HepG2 (cell line): ENCODE results near the gene TXNRD3. TPM values are rescaled to one million over a fixed set of nuclear protein-coding genes. Genes with fewer than 3 reads are reported as not detected.

Source experiments
- ATAC-seq: fragments of 200-7000 bp; cut with Tn5 transposase; 3 replicates; pipeline ENCODE4 v1.9.1; 2020; ENCODE audit warnings: mild to moderate bottlenecking, moderate library complexity
- BruUV-seq: library from RNA; stranded (reverse); fragments of 400-500 nt; replicated peaks from 2 replicates; lab custom pipeline; 2021; lab: Mats Ljungman, UMichigan
- CTCF ChIA-PET: fragments of 300-600 bp; formaldehyde crosslinking; extraction: SDS; loops from one replicate; lab custom pipeline; 2021; ENCODE audit warnings: low total read pairs, inconsistent platforms, low intra/inter-chr PET ratio; lab: Yijun Ruan, JAX
- POLR2A ChIA-PET: fragments of 350-600 bp; sonication (Branson Sonifier 250); formaldehyde crosslinking; loops from one replicate; lab custom pipeline; 2020; ENCODE audit warnings: antibody characterized with exemption, inconsistent platforms; lab: Yijun Ruan, JAX
- DNase-seq: peaks from one replicate; pipeline ENCODE4 v3.0.0-alpha.2; 2015; ENCODE audit warnings: low spot score
- FAIRE-seq: peaks from 3 replicates; lab custom pipeline; 2011; peaks lifted over from hg19 to GRCh38; lab: Jason Lieb, UNC
- H2AFZ ChIP-seq: one replicate; pipeline ENCODE4 v1.6.1; 2011; ENCODE audit warnings: low read length, inconsistent platforms
- H3K27ac ChIP-seq: fragments of 300-600 bp; 3 replicates; pipeline ENCODE4 v1.8.0; 2011; ENCODE audit warnings: mixed run types, mild to moderate bottlenecking, mixed read lengths, low read length, inconsistent platforms; ENCODE audit not compliant: insufficient read depth; ENCODE audit errors: extremely low read length
- H3K27me3 ChIP-seq, 2 experiments: fragments of 200-600 bp in 1 of 2; 2 replicates in 1 of 2; 3 replicates in 1 of 2; pipeline versions ENCODE4 v1.6.0 to v1.8.0; 2011; ENCODE audit warnings: low read length in 2 of 2, mild to moderate bottlenecking in 2 of 2, moderate library complexity in 2 of 2, inconsistent platforms in 1 of 2; ENCODE audit not compliant: insufficient read depth in 2 of 2, control insufficient read depth in 1 of 2
- H3K36me3 ChIP-seq, 2 experiments: fragments of 200-600 bp in 1 of 2; replicated peaks in 1 of 2; 2 replicates in 1 of 2; 3 replicates in 1 of 2; pipeline versions ENCODE4 v1.5.1 to v1.8.0; 2011; ENCODE audit warnings: low read length in 2 of 2, inconsistent platforms in 1 of 2; ENCODE audit not compliant: insufficient read depth in 2 of 2, control insufficient read depth in 1 of 2
- H3K4me1 ChIP-seq: 2 replicates; pipeline ENCODE4 v1.5.1; 2012; ENCODE audit warnings: low read length, inconsistent platforms; ENCODE audit not compliant: insufficient read depth
- H3K4me2 ChIP-seq: 2 replicates; pipeline ENCODE4 v1.6.0; 2011; ENCODE audit warnings: low read depth, low read length, inconsistent platforms
- H3K4me3 ChIP-seq, 3 experiments: fragments of 200-600 bp in 1 of 3; sonication (generic), shearing (Covaris generic) in 1 of 3; replicated peaks in 1 of 3; 2 replicates each; pipeline ENCODE4 v1.5.1; 2011 to 2016; ENCODE audit warnings: low read length in 3 of 3, inconsistent platforms in 2 of 3, low read depth in 2 of 3, mild to moderate bottlenecking in 2 of 3, control low read depth in 1 of 3, mixed read lengths in 1 of 3; ENCODE audit not compliant: insufficient read depth in 1 of 3
- H3K79me2 ChIP-seq: one replicate; pipeline ENCODE4 v1.6.1; 2011; ENCODE audit warnings: low read length, inconsistent platforms; ENCODE audit not compliant: insufficient read depth
- H3K9ac ChIP-seq: 2 replicates; pipeline ENCODE4 v1.6.0; 2011; ENCODE audit warnings: mild to moderate bottlenecking, low read depth, low read length, inconsistent platforms; ENCODE audit not compliant: insufficient read depth
- H3K9me3 ChIP-seq: 2 replicates; pipeline ENCODE4 v1.5.1; 2012; ENCODE audit warnings: mild to moderate bottlenecking, low read length
- H4K20me1 ChIP-seq: 2 replicates; pipeline ENCODE4 v1.6.0; 2011; ENCODE audit warnings: inconsistent platforms, mild to moderate bottlenecking, low read length, moderate library complexity; ENCODE audit not compliant: insufficient read depth
- BRCA1 ChIP-seq: sonication (generic); formaldehyde crosslinking; IDR thresholded peaks from 2 replicates; pipeline ENCODE4 v1.4.0; 2020; ENCODE audit warnings: missing genetic modification reagents
- GLMP ChIP-seq: sonication (generic); formaldehyde crosslinking; IDR thresholded peaks from 2 replicates; pipeline ENCODE4 v1.9.0; 2021; ENCODE audit warnings: missing genetic modification reagents, mild to moderate bottlenecking, borderline replicate concordance
- HNRNPK ChIP-seq: fragments of 200-400 bp; formaldehyde crosslinking; IDR thresholded peaks from 2 replicates; pipeline ENCODE4 v1.6.1; 2018; ENCODE audit warnings: low read length, low read depth, moderate library complexity, mild to moderate bottlenecking; ENCODE audit not compliant: poor library complexity, severe bottlenecking
- NR1H2 ChIP-seq: sonication (generic); formaldehyde crosslinking; IDR thresholded peaks from 2 replicates; pipeline ENCODE4 v1.8.1; 2022; ENCODE audit warnings: low read depth, missing genetic modification reagents, borderline replicate concordance
- ZBTB10 ChIP-seq: sonication (generic); formaldehyde crosslinking; IDR thresholded peaks from 2 replicates; pipeline ENCODE4 v1.4.0; 2020; ENCODE audit warnings: missing genetic modification reagents, borderline replicate concordance
- ZHX2 ChIP-seq, 2 experiments: sonication (generic) in 1 of 2; formaldehyde crosslinking in 1 of 2; IDR thresholded peaks; 2 replicates each; pipeline versions ENCODE4 v1.6.1 to v1.9.0; 2014 to 2022; ENCODE audit warnings: antibody characterized with exemption in 1 of 2, borderline replicate concordance in 1 of 2, inconsistent platforms in 1 of 2, low read depth in 1 of 2, missing genetic modification reagents in 1 of 2
- ZNF232 ChIP-seq: sonication (generic); formaldehyde crosslinking; IDR thresholded peaks from 2 replicates; pipeline ENCODE4 v1.4.0; 2020; ENCODE audit warnings: missing genetic modification reagents, borderline replicate concordance
- ZNF616 ChIP-seq: sonication (generic); formaldehyde crosslinking; IDR thresholded peaks from 2 replicates; pipeline ENCODE4 v1.5.0; 2020; ENCODE audit warnings: low read depth, mild to moderate bottlenecking, missing genetic modification reagents
- WGBS: methylation state at CpG from one replicate; pipeline ENCODE4 v1.1.6; 2017; ENCODE audit warnings: low lambda C conversion rate; 5-methylcytosine and 5-hydroxymethylcytosine counted together
- in situ Hi-C: cut with HindIII; loops from 2 replicates; pipeline ENCODE4 v1.10.0; 2017; ENCODE audit warnings: low pct_unique_long_range_greater_than_20kb; ENCODE audit not compliant: extremely low pct_ligation_motif_present
- intact Hi-C: fragments of 100-400 bp; cut with micrococcal nuclease; formaldehyde crosslinking; loops from one replicate; pipeline ENCODE4 v1.10.0; 2022; ENCODE audit not compliant: unreplicated experiment
- polyA plus RNA-seq, 8 experiments: library from polyadenylated mRNA; depleted of rRNA in 3 of 8; stranded (reverse) in 7 of 8; unstranded in 1 of 8; fragments of >200 nt; fragmentation: Illumina TruSeq in 4 of 8; extraction: Trizol in 4 of 8; gene quantifications; 2 replicates each; pipeline versions ENCODE4 v1.2.1 to v1.2.3, GENCODE V29; 2011 to 2016; ENCODE audit warnings: low read depth in 4 of 8, missing spikeins in 1 of 8, mixed read lengths in 1 of 8; ENCODE audit not compliant: insufficient read depth in 1 of 8
- total RNA-seq, 5 experiments: library from RNA; depleted of rRNA; stranded (reverse); fragments of >200 nt; fragmentation: Illumina TruSeq; extraction: Trizol; gene quantifications; 2 replicates each; pipeline ENCODE4 v1.2.3, GENCODE V29; 2016; ENCODE audit warnings: low read depth in 1 of 5

Gene TXNRD3
- total and polyA plus RNA-seq, 2 of the 13 experiments (the other 11 are each of a cell fraction or from before 2014, with no cell fraction given) = 4.8 to 20.7 TPM

GRCh38 chr3:126622694-126623093 is 32.2 kb downstream of the TXNRD3 start (continued):
- TF ChIP-seq ZHX2 (IDR thresholded peaks at IDR 0.05; ENCODE audit: low read depth) (no peak), ZHX2 (CRISPR knock-in tag; IDR thresholded peaks at IDR 0.05; ENCODE audit: borderline replicate concordance) (no peak), ZNF616 (CRISPR knock-in tag) (no peak)

GRCh38 chr3:126621627-126622345 is 33.1 kb downstream of the TXNRD3 start:
- ChIA-PET POLR2A (no interaction called here), CTCF (no interaction called here)
- Histone ChIP-seq H3K79me2 (no peaks in the 10 kb centered on the region), H3K27ac (no peak overlapping the region), H3K4me2 (no peak overlapping the region), H3K27me3 (no peaks in the 10 kb centered on the region), H2AFZ (no peak overlapping the region), H3K4me1 (no peaks in the 10 kb centered on the region), H3K36me3 (peaks cover 0 to 9% of the 10 kb centered on the region in 2 experiments; a peak in 1 of 5 replicates), H3K9ac (no peak overlapping the region), H3K9me3 (no peaks in the 10 kb centered on the region), H3K4me3 (no peak overlapping the region), H4K20me1 (no peaks in the 10 kb centered on the region)
- BruUV-seq = no TSS peak
- FAIRE-seq = no peak
- in situ Hi-C loops (no loop called here), intact Hi-C loops (no loop called here)
- no peak for DNase-seq
- TF ChIP-seq ZNF232 (CRISPR knock-in tag) = no peak
- TF ChIP-seq HNRNPK = no peak
- TF ChIP-seq GLMP (CRISPR knock-in tag) = no peak
- no peak for TF ChIP-seq BRCA1 (CRISPR knock-in tag)
- TF ChIP-seq ZBTB10 = no peak
- no peak for TF ChIP-seq NR1H2 (CRISPR knock-in tag)
- ATAC-seq = no peak
- 96% methylated on average over 2 of the region's 2 CpGs for WGBS
